ENCODE measurements around the gene GTF3C2.

The GTF3C2 gene

DNA sequence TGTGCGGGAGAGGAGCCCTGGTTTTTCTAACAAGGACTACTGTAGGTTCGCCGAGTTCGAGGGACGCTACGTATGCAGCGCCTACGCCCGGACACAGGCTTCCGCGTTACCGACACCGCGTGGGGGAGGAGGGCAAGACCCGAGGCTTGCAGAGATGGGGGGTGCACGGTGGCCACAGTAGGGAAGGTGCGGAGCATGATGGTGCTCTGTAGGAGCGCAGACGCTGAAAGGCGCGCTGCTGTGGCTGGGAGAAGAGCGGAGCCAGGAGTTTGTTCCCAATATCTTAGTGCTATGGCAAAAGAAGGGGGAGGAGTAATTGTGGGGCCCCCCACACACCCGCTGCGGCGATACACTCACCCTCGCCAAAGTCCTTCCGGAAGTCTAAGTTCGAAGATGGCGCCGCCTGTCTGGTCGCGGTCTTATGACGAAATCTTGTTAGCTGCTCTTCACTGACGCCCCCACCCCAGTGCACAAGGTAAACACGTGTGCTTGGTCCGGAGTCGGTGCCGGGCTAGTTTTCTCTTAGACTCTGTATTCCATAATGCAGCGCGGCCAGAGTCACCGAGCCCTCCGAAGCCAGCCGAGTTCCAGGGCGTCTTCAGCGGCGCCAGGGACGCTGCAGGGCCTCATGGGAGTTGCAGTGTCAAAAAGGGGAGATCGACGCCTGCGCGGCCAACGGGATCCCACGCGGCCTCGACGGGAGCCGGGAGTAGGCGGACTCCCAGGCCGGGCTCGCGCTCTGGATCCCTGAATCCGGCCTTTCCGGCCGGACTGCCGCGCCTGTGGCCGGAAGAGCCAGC is at the start of gene GTF3C2:
TSS of gene GTF3C2 (minus strand) at position 383 of the 800 bp plus-strand sequence. CDS start 13,210 bp downstream, outside the sequence.
- no peaks in the 10 kb centered on the region for H3K9me3 ChIP-seq (ENCODE audit: control insufficient read depth, low read length)
- H3K27me3 ChIP-seq (ENCODE audit: control insufficient read depth, insufficient read depth, low read length) = no peaks in the 10 kb centered on the region
- H3K4me1 ChIP-seq = peaks cover 13% of the 10 kb centered on the region
- peak within 1 kb of the TSS; percentile 88 for H3K9ac ChIP-seq
- H3K27ac ChIP-seq = peak within 1 kb of the TSS; percentile 96
- peak within 1 kb of the TSS; percentile 99 for H2AFZ ChIP-seq
- peak within 1 kb of the TSS; percentile 99 for H3K4me2 ChIP-seq (ENCODE audit: low read length)
- H3K79me2 ChIP-seq = peaks cover 29% of the 10 kb centered on the region
- H3K4me3 ChIP-seq (ENCODE audit: low read depth, low read length) = peak within 1 kb of the TSS; percentile 89
- H3K36me3 ChIP-seq (ENCODE audit: control insufficient read depth, insufficient read depth, low read length) = no peaks in the 10 kb centered on the region
- TF ChIP-seq, protein P1, sequence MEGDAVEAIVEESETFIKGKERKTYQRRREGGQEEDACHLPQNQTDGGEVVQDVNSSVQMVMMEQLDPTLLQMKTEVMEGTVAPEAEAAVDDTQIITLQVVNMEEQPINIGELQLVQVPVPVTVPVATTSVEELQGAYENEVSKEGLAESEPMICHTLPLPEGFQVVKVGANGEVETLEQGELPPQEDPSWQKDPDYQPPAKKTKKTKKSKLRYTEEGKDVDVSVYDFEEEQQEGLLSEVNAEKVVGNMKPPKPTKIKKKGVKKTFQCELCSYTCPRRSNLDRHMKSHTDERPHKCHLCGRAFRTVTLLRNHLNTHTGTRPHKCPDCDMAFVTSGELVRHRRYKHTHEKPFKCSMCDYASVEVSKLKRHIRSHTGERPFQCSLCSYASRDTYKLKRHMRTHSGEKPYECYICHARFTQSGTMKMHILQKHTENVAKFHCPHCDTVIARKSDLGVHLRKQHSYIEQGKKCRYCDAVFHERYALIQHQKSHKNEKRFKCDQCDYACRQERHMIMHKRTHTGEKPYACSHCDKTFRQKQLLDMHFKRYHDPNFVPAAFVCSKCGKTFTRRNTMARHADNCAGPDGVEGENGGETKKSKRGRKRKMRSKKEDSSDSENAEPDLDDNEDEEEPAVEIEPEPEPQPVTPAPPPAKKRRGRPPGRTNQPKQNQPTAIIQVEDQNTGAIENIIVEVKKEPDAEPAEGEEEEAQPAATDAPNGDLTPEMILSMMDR (IDR thresholded peaks at IDR 0.05) = peak; percentile 14

DNA sequence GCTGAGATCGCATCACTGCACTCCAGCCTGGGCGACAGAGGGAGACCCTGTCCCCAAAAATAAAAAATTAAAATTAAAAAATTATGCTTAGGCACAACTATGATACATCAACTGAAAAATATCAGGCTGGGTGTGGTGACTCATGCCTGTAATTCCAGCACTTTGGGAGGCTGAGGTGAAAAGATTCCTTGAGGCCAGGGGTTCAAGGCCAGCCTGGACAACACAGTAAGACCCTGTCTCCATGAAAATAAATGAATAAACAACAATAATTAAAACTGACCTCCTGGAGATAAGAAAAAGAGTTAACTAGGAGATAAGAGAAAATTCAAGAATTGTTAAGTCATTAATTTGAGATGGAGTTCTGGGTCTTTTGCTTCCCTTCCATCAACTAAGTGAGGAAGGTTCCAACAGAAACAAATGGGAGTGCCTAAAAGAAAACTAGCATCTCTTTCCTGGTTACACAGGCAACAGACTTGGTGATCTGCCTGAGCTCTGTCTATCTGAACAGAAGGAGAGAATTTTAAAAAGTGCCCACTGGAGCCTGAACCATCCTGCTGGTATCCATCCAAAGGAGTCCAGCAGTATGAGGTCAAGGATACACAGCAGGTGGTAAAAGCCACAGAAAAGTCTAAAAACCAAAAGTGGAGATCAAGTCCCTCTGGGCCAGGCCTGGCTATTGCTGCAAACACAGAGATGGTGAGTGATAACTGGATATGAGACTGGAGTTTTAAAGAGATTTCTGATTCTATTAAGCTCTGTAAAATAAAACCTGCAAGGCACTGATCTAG is 44.0 kb upstream of the GTF3C2 start:
- Histone ChIP-seq H3K9ac (no peak overlapping the region), H3K36me3 (ENCODE audit: control insufficient read depth, insufficient read depth, low read length) (no peaks in the 10 kb centered on the region), H3K4me1 (no peaks in the 10 kb centered on the region), H3K79me2 (peaks cover 69% of the 10 kb centered on the region), H3K27ac (no peak overlapping the region), H2AFZ (no peak overlapping the region), H3K4me3 (ENCODE audit: low read depth, low read length) (no peak overlapping the region), H3K9me3 (ENCODE audit: control insufficient read depth, low read length) (no peaks in the 10 kb centered on the region), H3K27me3 (ENCODE audit: control insufficient read depth, insufficient read depth, low read length) (no peaks in the 10 kb centered on the region), H3K4me2 (ENCODE audit: low read length) (no peak overlapping the region)
- TF ChIP-seq, protein P1 (IDR thresholded peaks at IDR 0.05) = no peak

- Histone ChIP-seq H3K4me2 (ENCODE audit: low read length) (no peak overlapping the region), H3K79me2 (peaks cover 71% of the 10 kb centered on the region), H3K4me1 (no peaks in the 10 kb centered on the region), H3K27me3 (ENCODE audit: control insufficient read depth, insufficient read depth, low read length) (no peaks in the 10 kb centered on the region), H3K9ac (no peak overlapping the region), H3K9me3 (ENCODE audit: control insufficient read depth, low read length) (no peaks in the 10 kb centered on the region), H2AFZ (no peak overlapping the region), H3K36me3 (ENCODE audit: control insufficient read depth, insufficient read depth, low read length) (no peaks in the 10 kb centered on the region), H3K4me3 (ENCODE audit: low read depth, low read length) (no peak overlapping the region), H3K27ac (no peak overlapping the region)
- TF ChIP-seq, protein P1 (IDR thresholded peaks at IDR 0.05) = no peak
Observed at GRCh38 chr2:27398962-27399361, 42.4 kb upstream of the GTF3C2 start.

DNA sequence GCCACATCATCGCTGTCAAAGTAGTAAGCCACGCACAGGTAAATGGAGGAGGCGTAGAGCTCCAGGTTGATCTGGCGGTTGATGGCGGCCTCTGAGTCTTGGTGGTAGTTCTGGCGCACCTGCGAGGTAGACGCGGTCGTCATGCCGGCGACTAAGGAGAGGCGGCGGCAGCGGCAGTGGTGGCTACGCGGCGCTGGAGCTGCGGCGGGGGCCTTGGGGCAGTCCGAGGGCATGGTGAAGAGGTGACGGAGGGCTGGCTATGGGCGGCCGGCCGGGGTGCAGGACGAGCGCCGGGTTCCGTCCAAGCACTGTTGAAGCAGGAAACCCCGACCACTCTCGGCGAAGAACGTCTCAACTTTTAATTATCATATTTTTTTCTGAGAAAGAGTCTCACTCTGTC is 36.7 kb upstream of the GTF3C2 start:
- no peak overlapping the region for H2AFZ ChIP-seq
- H3K79me2 ChIP-seq = peaks cover 65% of the 10 kb centered on the region
- H3K9ac ChIP-seq = no peak overlapping the region
- TF ChIP-seq, protein P1 (IDR thresholded peaks at IDR 0.05) = no peak
- H3K4me1 ChIP-seq = no peaks in the 10 kb centered on the region
- no peaks in the 10 kb centered on the region for H3K27me3 ChIP-seq (ENCODE audit: control insufficient read depth, insufficient read depth, low read length)
- no peak overlapping the region for H3K27ac ChIP-seq
- H3K4me3 ChIP-seq (ENCODE audit: low read depth, low read length) = no peak overlapping the region
- no peaks in the 10 kb centered on the region for H3K36me3 ChIP-seq (ENCODE audit: control insufficient read depth, insufficient read depth, low read length)
- H3K9me3 ChIP-seq (ENCODE audit: control insufficient read depth, low read length) = no peaks in the 10 kb centered on the region
- no peak overlapping the region for H3K4me2 ChIP-seq (ENCODE audit: low read length)
